ENCODE results near the gene TRIM4.
"Not testable (repeated sequence)": the region's sequence is repeated elsewhere in the genome, so short reads cannot be mapped to it uniquely, and the experiment has no call there.

The TRIM4 gene

GRCh38 chr7:99918959-99919813 lies at the start of gene TRIM4:
Gene TRIM4, minus strand, starts transcription at chr7:99919530. Its CDS starts 129 bp downstream, at chr7:99919401.
- peak; percentile 83 for DNase-seq

DNA sequence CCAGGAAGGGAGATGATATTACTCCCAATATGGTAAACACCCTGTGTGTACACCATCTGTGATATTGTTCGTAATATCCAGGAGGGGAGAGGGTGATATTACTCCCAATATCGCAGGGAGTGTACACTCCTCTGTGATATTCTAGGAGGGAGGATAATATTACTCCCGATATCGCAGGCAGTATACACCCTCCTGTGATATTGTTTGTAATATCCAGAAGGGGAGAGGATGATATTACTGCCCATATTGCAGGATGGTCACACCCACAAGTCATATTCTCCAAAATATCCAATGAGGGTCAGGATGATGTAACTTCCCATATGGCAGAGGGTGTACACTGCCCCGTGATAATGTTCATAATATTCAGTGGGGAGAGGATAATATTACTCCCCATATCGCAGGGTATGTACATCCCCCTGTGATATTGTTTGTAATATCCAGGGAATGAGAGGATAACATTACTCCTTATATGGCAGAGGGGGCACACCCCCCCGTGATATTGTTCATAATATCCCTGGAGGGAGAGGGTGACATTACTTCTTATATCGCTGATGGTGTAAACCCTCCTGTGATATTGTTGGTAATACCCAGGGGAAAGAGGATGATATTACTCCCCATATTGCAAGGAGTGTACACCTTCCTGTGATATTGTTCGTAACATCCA lies 39.4 kb upstream of the TRIM4 start:
- no peak for DNase-seq

DNA sequence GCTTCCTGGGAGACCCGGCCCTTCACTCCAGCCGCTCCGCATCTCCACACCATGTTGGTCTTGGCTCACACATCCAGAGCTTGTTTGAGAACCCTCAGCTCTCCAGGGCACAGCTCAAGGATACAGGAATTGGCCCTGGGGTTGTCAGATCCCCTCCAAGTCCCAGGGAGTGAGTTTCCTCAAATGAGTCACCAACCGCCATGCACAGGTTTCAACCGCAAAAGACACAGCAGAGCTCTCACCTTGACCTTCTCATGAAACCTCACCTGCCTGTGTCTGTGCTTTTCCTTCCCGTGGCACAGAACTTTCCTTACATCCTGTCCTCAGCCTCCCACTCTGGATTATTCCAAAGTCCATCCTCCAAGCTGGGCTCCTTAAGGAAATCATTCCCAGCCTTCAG lies 35.9 kb upstream of the TRIM4 start:
- DNase-seq: no peak

GRCh38 chr7:99954643-99955042 lies 35.3 kb upstream of the TRIM4 start:
- not testable (repeated sequence) for DNase-seq

DNA sequence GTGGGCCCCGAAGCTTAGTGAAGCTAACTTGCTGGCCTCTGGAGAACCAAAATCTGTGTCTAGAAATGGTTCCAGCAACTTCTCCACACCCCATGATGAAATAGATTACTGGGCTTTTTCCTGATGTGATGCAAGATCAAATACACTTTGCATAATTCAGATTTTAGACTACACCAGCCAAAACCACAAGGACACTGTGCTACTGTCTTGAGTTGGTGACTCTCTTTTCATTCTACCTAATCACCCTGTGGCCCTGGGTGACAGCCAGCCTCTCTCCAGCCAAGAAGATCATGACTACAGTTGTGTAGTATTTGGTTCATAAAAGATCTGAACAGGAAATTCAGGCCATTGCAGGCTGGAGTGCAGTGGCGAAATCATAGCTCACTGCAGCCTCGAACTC lies 34.3 kb upstream of the TRIM4 start:
- DNase-seq: no peak

DNA sequence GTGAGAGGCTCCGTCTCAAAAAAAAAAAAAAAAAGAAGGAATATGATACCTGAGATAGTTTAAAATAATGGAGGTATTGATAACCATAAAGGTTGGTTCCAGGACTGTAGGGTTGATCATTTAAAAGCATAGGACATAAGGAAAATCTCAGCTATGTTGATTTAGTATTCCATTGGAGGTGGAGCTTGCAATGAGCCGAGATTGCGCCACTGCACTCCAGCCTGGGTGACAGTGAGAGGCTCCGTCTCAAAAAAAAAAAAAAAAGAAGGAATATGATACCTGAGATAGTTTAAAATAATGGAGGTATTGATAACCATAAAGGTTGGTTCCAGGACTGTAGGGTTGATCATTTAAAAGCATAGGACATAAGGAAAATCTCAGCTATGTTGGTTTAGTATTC lies 33.3 kb upstream of the TRIM4 start:
- not testable (repeated sequence) for DNase-seq

DNA sequence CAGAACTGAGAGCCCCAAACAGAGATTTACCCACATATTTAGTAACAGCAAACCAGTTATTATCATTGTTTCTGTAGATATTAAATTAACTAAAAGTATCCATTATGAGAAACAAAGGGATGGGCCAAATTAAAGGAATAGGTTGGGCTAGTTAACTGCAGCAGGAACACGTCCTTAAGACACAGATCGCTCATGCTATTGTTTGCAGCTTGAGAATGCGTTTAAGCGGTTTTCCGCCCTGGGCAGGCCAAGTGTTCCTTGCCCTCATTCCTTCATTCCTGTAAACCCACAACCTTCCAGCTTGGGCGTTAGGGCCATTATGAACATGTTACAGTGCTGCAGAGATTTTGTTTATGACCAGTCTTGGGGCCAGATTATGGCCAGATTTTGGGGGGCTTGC lies 31.5 kb upstream of the TRIM4 start:
- DNase-seq: not testable (repeated sequence)

DNA sequence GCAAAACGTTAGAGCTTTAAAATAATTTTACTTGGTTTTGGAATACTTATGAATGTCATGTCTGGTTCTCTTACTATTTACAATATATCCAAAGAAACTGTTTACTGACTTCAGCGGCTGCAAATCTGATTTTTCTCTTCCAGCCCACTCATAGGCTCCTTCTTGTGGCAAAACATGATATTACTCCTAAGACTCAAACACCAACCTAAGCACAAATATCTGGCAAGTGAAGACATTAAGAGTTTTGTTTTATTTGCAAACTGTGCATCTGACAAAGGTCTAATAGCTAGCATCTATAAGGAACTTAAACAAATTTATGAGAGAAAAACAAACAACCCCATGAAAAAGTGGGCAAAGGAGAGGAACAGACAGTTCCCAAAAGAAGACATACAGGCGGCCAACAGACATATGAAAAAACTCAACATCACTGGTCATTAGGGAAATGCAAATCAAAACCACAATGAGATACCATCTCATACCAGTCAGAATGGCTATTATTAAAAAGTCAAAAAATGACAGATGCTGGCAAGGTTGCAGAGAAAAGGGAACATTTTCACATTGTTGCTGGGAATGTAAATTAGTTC lies 30.4 kb upstream of the TRIM4 start:
- no peak for DNase-seq

DNA sequence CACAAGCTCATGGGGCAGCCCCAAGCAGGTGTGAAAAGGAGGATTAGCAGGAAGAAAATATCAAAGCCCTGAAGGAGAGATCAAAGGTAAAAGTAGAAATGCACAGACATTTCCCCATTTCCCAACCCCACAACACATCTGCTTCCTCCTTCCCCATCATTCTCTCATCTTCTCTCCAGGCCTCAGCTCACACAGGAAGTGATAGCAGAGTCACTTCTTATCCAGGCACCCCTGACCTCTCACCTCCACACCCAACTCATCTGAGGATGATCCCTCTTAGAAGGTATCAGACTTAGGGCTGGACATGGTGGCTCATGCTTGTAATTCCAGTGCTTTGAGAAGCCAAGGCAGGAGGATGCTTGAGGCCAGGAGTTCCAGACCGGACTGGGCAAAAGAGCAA lies 28.3 kb upstream of the TRIM4 start:
- no peak for DNase-seq

DNA sequence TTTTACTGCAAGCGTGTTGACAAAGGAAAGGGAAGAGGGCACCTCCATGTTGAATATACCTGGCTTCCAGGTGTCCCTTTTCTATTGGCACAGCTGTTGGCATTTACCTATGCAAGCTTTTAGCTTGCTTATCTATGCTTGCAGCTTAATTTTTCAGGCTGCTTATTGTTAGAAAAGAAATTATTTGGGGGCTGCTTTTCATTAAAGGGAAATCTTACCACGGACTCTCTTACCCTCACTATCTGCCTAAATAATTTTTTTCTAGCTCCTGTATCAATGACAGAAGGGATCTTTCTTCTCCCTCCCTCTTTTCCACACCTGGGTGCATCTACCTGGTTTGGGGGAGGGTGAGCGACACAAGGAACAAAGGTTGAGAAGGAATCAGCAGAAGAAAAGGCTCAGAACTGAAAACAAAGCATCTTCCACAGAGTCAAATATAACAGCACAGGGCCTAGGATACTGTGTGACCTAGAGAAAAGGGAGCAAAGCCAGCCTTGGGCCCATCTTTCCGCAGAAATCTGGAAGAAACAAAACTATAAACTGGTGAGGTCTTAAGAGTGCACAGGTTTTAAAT lies 25.3 kb upstream of the TRIM4 start:
- DNase-seq: no peak

DNA sequence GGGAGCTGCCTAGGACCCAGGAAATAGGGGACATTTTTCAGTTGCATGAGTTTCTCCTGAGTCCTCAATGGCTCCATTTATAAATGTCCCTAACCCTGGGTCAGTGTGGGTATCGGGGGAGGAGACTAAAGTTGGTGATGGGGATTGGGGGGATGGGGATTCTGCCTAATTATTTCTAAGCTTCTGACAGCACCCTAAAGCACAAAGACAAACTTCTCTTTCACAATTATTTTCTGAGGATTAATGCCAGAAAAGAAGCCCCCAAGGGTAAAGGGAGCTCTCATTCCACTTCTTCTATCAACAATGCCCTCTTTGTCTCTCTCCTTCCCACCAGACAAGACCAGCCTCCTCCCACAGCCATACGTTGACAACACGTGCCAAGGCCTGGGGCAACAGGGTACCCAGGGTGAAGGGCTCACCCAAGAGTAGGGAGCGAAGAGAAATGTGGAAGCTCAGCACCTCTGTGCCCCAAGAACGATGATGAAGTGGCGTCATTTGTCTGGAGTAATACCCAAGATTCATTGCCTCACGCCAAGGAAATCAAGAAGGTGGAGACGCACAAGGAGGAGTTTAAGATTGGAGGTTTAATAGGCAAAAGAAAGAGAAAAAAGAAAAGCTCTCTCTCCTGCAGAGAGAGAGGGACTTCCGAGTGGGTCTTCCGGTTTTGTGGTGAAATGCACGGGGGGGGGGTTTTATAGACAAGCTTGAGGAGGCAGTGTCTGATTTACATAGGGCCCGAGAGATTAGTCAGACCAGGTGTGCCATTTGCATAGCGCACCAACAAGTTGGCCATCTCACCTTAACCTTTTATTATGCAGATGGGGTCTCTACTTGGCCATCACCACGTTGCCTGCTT lies 24.5 kb upstream of the TRIM4 start:
- DNase-seq: no peak

DNA sequence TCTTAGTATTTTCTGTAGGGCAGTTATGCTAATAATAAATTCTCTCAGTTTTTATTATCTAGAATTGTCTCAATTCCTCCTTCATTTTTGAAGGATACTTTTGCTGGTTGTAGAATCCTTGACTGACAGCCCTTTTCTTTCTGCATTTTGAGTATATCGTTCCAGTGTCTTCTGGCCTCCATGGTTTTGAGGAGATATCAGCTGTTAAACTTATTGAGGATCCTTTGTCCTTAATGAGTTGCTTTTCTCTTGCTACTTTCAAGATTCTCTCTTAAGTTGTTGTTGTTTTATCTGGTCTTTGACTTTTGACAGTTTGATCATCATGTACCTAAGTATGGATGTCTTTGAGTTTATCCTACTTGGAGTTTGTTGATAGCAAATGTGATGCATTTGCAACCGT lies 19.0 kb upstream of the TRIM4 start:
- DNase-seq: no peak

- not testable (repeated sequence) for DNase-seq
These were observed 15.7 kb upstream of the TRIM4 start for GRCh38 chr7:99935009-99935408.

DNA sequence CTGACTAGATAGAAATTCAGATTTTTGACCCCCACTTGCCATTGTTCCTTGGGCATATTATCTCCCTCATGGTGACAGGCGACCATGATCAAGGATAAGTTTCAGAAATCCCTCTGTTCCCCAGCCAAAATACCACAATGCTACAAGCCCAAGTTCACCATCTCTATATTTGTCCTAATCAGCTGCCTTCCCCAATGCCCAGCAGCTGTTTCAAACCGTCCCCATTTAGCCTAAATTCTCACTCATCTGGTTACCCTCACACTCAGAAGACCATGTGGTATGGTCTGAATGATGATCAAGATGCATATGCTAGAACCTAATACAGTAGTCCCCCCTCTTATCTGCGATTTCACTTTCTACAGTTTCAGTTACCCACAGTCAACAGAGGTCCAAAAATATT lies 11.0 kb upstream of the TRIM4 start:
- DNase-seq: no peak

GRCh38 chr7:99929730-99930053 lies 10.4 kb upstream of the TRIM4 start:
- DNase-seq: no peak

GRCh38 chr7:99928994-99929729 lies 9.8 kb upstream of the TRIM4 start, which contains the start of gene GJC3:
Gene GJC3, minus strand, starts transcription at chr7:99929620. Its CDS starts 0 bp downstream, at chr7:99929620.
- DNase-seq: peak; percentile 41

DNA sequence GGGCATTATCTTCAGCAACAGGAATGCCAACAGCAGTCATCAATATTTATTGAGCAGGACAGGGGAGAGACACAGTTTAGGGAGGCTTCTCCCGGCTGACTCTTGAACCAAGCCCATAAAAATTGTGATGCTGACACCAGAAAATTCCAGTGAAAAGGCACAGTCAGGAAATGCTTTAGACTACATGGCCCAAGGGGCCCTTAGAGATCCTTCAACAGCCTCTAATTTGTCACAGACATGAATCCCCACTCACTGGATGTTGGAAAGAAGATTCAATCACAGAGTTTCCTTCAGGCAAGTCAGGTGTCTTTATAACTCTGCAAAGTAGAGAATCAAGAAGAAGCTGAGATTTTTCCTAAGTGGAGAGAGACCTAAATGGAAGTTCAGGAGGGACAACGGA lies 8.9 kb upstream of the TRIM4 start:
- DNase-seq: no peak

DNA sequence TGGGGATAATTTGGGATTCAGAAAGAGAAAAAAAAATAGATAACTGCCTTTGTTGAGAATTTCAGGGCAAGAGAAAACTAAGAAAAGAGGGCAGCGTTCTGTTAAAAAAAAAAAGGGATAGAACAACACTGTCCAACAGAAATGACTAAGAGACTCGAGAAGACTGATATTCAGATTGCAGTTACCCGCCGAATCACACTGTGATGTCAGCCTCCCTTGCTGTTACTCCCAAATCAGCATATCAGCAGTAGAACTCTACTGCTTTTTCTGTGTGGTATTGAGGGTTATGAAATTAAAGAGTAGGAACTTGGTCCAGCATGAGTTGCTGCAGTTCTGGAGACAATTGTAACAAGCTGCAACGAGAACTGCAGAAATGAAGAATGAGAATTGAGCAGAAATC lies 8.2 kb upstream of the TRIM4 start:
- no peak for DNase-seq

GRCh38 chr7:99926321-99926720 lies 7.0 kb upstream of the TRIM4 start:
- DNase-seq: no peak

DNA sequence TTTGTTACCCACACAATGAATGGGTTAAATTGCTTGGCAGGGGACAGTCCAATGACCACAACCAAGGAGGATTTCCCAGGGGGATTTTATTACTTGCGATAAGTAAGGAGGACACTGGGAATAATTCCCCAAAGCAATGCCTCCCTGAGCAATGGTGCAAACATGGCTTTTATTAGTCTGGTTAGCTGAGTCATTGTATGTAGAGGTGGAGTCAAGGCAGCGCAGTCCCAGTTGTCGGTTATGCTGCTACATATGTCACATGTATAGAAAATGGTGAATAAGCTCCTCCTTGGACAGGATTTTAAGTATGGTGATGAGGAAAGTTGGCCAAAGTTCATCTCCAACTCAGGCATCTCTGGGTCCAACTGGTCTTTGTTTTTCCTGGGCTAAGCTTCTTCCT lies 3.9 kb upstream of the TRIM4 start:
- no peak for DNase-seq

DNA sequence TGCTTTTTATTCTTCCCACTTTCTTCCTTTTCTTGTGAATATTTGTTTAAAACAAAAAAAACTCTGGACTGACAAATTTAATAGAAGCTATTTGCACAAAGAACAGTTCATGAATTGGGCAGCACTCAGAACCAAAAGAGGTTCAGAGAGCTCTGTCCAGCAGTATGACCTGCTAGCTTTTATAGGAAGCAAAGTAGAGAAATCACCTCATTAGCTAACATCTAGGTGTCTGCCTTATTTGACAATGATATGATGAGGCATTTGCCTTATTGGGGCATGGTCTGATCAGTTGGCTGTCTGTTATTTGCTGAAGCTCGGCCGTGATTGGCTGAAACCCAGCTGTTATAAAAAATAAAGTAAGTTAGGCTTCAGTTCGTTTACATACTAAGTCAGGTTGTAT lies 819 bp upstream of the TRIM4 start:
- DNase-seq: no peak

DNA sequence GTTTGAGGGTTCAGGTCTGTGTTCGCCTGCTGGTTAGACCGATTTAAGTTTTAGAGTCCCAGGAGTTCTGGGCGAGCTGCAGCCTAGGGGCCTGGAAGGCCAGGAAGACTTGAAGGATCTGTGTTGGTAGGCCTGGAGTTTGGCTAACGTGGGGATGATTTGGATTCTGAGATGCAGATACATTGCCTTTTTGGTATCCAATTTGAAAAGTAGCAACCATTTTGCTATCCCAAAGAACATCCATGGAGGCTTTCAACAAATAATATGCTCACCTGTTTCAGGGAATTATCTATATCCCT lies 433 bp upstream of the TRIM4 start:
- DNase-seq: no peak
